ENCODE results near the gene CD200R1L.
A peak's percentile ranks its signal among the peaks of the same experiment; 100 is the strongest.

Gene CD200R1L

GRCh38 chr3:112818289-112818688, 28.4 kb downstream of the CD200R1L start:
- peak; percentile 87 to 93 for DNase-seq

- DNase-seq: peak in 1 of 2 donors; percentile 63
These were observed 28.9 kb downstream of the CD200R1L start for GRCh38 chr3:112817797-112818196.

- peak; percentile 32 to 37 for DNase-seq
These were observed 29.4 kb downstream of the CD200R1L start for GRCh38 chr3:112817271-112817670.

GRCh38 chr3:112815981-112816380, 30.7 kb downstream of the CD200R1L start:
- DNase-seq: no peak

- peak; percentile 53 to 63 for DNase-seq
These were observed 32.4 kb downstream of the CD200R1L start for GRCh38 chr3:112814266-112814665.

- DNase-seq: peak; percentile 89 to 97
These were observed 32.9 kb downstream of the CD200R1L start for GRCh38 chr3:112813723-112814171.

- no peak for DNase-seq
These were observed 33.6 kb downstream of the CD200R1L start for GRCh38 chr3:112813016-112813415.

- no peak for DNase-seq
These were observed 34.6 kb downstream of the CD200R1L start for GRCh38 chr3:112811917-112812660.

- DNase-seq: no peak
These were observed 35.4 kb downstream of the CD200R1L start for GRCh38 chr3:112811131-112811884.

- DNase-seq: no peak
These were observed 36.1 kb downstream of the CD200R1L start for GRCh38 chr3:112810561-112810960.

GRCh38 chr3:112808136-112808535, 38.5 kb downstream of the CD200R1L start:
- no peak for DNase-seq

- DNase-seq: no peak
These were observed 39.0 kb downstream of the CD200R1L start for GRCh38 chr3:112807685-112808084.

GRCh38 chr3:112806903-112807302, 39.8 kb downstream of the CD200R1L start:
- DNase-seq: no peak

GRCh38 chr3:112805126-112805525, 41.5 kb downstream of the CD200R1L start:
- no peak for DNase-seq

GRCh38 chr3:112804021-112804420, 42.6 kb downstream of the CD200R1L start:
- DNase-seq: no peak

- no peak for DNase-seq
These were observed 43.2 kb downstream of the CD200R1L start for GRCh38 chr3:112803467-112803866.

GRCh38 chr3:112802338-112802737, 44.3 kb downstream of the CD200R1L start:
- DNase-seq: no peak

- no peak for DNase-seq
These were observed 46.7 kb downstream of the CD200R1L start for GRCh38 chr3:112799946-112800345.

- no peak for DNase-seq
These were observed 52.0 kb downstream of the CD200R1L start for GRCh38 chr3:112794622-112795172.

GRCh38 chr3:112793326-112794081, 53.2 kb downstream of the CD200R1L start:
- no peak for DNase-seq

GRCh38 chr3:112791736-112792135, 54.9 kb downstream of the CD200R1L start:
- no peak for DNase-seq

GRCh38 chr3:112789787-112790186, 56.9 kb downstream of the CD200R1L start:
- no peak for DNase-seq
